CD4-positive, alpha-beta T cell treated with Interleukin-4 for 4 hours (primary cell): ENCODE data around the gene HDAC4.
"Not testable (repeated sequence)": the region's sequence is repeated elsewhere in the genome, so short reads cannot be mapped to it uniquely, and the experiment has no call there.

ENCODE experiments used
- DNase-seq: peaks from one replicate; pipeline ENCODE4 v3.0.0-alpha.2; 2020

The HDAC4 gene

DNA sequence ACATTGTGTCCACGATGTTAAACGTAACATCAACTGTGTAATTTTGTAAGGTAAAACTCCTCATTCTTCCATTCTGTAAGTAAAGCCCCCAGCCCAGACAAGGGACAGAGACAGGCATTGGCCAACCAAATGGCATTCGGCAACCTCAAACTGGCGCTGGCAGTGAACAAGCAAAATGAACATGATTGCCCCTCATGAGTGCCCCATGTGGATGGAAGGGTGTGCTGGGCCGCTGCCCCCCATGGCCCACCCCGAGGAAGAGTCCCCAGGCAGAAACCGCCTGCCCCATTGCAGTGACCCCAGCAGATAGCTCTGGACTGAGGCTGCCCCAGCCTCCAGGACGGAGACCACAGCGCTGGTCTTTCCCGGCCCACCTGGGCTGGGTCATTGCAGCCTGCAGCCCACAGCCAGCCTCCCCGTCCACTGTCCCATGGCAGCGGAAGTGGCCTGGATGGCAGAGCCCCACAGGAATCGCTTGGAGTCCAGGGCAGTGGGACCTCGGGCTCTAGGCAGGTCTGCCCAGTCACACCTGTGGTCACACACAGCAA lies 220.2 kb downstream of the HDAC4 start:
- DNase-seq, result no peak

DNA sequence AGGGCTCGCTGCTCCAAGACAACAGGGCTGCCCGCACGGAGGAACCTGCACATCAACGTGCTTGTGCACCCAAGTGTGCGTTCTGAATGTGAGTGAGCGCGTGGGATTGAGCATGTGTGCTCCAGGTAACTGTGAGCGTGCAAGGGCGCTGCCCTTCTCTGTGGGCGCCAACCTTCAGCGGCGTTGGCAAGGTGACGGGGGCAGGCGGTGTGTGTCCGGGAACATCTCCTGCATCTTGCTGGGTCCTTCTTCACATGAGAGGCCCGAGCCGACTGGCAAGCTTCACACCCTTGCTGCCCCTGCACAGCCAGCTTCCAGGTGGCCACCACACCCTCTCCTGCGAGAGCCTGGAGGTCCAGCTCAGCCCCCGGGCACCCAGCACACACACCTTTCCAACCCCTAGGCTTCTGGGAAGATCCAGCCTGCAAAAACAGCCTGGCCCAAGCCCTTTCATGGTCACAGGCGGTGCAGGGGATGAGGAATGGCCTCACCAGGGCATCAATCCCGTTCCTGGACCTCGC lies 220.9 kb downstream of the HDAC4 start:
- DNase-seq, result no peak

DNA sequence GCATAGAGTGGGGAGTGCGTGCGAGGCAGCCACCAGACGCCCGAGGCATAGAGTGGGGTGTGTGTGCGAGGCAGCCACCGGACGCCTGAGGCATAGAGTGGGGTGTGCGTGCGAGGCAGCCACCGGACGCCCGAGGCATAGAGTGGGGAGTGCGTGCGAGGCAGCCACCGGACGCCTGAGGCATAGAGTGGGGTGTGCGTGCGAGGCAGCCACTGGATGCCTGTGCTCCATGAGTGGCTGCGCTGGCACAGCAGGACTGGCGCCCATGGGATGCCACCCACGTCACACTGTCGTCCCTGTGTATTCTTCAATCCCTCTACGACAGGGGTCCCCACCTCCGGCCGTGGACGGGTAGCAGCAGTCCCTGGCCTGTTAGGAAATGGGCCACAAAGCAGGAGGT lies 221.9 kb downstream of the HDAC4 start:
- DNase-seq, result no peak

DNA sequence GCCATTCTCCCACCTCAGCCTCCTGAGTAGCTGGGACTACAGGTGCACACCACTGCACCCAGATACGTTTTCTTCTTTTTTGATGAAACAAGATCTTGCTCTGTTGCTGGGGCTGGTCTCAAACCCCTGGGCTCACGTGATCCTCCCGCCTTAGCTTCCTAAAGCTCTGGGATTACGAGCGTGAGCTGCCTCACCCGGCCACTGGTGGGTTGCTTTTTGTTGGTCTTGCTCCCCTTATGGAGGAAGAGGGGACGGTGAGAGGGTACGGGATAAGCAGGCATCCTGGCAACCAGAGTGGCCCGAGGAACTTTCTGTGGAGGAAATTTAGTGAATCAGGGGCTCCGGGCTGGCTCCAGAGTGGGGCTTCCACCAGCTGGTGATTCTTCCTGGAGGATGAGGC lies 222.3 kb downstream of the HDAC4 start:
- DNase-seq, result no peak

DNA sequence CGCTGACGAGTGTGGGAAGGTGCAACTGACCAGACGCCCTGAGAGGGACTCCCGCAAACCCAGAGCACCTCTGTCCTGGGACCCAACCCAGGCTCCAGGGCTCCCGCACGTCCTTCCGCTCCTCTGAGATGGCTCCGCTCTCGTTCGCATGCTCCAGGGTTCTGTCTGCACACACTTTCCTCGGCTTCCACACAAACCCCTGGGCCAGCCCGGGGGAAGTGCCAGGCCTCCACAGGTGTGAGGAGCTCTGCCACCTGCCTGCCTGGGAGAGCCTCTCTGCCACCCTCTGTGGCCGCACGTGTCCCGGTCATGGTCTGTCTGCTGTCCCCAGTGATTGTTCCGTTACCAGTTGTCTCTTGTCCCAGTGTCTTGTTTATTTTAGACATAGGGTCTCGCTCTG lies 222.9 kb downstream of the HDAC4 start:
- DNase-seq, result no peak

DNA sequence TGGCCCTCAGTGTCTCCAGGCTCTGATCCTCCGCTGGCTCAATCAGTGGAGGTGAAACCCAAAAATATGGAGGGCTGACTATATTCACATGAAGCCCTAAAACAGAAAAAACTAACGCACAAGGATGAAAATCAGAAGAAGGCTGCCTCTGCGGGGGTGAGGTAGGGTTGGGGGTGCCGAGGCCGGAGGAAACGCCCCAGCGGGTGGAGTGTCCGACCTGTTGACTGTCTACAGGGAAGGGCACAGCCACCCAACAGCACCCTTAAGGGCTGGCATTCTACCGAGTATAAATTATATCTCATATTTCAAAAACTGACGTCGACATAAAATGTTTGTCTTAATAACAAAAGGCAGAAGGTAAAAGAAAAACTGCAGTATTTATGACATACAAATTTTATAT lies 223.5 kb downstream of the HDAC4 start:
- no peak for DNase-seq

DNA sequence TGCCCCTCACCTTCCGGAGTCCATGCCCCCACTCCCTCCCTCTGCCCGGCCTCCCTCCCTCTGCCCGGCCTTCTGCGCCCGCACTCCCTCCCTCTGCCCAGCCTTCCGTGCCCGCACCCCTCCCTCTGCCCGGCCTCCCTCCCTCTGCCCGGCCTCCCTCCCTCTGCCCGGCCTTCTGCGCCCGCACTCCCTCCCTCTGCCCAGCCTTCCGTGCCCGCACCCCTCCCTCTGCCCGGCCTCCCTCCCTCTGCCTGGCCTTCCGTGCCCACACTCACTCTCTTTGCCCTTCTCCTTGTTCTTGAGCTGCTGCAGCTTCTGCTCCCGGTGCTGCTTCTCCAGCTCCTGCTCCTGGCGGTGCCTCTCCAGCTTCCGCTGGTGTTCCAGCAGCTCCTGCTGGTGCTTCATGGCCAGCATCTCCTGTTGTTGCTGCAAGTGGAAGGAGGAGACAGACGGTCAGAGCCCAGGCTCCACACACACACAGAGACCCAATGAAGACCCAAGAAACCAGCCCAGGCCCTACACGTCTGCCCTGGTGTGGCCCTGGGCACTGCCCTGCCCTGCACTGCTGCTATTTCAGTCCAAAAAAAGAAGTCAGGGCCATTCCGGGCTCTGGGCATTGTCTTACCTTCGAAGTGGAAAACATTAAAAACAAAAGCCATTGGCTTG lies 224.5 kb downstream of the HDAC4 start:
- not testable (repeated sequence) for DNase-seq

DNA sequence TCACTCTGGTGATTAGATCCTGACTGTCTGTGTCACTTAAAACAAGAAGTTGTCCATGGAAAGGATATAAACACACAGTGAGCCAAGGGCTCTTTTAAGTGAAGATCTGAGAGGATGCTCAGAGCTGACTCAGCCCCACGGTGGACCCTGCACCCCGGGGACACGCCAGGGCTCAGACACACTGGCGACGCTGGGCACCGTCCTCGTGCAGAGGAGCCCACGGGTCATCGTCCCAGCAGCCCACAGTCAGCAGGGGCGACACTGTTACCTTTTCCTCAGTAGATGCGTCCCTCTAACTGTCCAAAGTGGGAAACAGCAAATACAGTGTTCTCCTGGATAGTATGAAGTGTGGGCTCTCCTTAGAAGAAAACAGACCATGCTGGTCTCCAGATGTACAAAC lies 225.6 kb downstream of the HDAC4 start:
- no peak for DNase-seq

DNA sequence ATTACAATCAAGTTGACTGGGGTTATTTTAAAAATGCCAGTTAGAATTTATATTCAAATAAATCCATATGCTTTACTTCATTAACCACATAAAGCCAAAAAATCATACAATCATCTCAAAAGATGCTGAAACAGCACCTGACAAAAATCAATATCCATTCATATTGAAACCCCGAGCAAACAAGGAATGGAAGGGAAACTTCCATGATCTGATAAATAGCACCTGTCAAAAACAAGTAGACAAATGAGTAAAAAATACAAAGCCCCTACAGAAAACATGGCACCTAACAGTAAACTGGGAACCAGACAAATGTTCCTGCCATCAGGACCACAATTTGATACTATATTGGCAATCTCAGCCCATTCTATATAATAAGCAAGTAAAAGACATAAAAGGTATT lies 227.5 kb downstream of the HDAC4 start:
- no peak for DNase-seq

DNA sequence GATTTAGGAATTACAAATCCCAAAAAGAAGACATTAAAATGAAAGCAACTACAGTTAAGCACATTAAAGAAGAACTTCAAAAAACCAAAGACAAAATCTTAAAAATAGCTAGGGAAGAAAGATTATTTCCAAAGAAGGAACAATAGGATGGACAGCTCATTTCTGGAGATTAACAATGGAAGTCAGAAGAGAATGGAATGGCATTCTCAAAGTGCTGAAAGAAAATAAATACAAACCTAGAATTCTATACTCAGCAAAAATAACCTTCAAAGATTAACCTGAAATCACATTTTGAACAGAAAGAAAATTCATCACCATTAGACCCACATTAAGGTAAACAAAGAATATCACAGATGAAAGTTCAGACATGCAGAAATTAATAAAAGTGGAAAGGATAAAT lies 229.2 kb downstream of the HDAC4 start:
- no peak for DNase-seq

DNA sequence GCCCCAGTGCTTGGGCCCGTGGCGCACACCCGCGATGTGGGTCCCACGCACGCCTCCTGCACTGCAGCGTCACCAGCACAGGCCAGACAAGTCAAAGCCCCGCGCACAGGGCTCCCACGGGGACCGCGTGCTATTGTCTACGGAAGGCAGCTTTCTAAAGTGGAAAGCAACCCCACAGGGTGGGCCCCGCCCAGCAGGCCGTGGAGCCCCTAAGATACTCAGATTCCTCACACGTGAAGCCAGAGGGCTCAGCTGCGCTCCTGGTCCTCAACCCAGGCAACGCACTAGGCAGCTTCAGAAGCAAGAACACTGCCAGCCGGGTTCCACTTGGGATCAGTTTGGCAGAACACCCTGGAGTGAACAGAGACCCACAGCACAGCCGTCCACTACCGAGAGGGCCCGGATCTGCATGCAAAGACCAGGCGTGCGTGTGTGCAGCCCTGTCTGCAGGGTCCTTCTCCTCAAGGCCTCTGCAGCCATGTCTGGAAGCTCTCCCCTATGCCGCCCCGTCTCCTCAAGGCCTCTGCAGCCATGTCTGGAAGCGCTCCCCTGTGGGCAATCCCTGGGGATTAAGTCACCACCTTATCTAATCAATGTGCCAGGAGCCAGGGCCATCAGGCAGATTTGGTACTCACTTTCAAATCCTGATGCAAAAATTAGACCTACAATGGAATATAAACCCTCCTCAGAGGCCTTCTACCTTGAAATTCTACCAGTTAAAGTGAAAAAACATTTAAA lies 231.3 kb downstream of the HDAC4 start:
- DNase-seq, result no peak

DNA sequence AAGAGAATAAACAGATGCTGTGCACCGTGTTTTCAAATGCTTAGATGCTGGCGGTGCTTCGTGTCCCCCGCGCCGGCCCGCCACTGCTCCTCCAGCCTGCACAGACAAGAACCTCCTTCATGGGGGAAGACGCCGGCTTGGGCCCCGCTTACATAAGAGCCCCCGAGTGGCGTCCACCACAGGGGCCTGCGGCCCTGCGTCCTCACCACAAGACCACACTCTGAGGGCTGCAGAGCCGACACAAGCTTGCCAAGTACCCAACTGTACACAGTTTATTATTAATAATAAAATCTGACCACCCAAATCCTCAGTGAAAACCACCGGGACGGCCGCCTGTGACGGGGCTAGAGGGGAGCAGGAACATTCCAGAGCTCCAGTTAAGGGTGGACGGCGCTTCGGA lies 232.2 kb downstream of the HDAC4 start:
- no peak for DNase-seq

DNA sequence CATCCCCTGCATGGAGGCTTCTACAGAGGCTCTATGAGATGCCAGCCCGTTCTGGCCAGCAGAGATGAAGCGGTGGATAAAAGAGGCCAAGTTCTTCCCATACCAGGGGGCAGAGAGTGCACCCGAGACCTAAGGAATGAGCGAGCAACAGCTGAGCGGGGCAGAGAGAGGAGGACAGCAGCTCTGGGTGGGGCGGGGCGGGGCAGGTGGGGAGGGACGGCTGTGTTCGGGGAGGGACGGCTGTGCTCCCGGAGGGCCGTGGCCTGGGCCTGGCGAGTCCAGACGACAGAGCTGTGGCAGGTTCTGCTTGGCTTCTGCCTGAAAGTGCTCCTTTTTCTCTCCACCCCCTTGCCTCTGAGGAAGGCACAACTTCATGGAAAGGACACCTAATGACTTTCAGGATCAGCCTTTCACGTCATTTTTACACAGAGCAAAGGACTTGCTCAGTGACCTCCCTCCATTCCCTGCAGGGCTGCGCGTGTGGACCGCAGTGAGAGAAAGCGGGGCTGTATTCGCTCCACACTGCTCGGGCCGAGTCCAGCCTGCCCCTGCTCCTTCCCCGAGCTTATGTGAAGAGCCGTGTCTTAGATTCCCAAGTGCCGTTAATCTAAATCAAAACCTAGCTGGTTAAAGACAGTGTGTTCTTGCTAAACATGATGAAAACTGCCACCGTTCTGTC lies 232.9 kb downstream of the HDAC4 start:
- no peak for DNase-seq

DNA sequence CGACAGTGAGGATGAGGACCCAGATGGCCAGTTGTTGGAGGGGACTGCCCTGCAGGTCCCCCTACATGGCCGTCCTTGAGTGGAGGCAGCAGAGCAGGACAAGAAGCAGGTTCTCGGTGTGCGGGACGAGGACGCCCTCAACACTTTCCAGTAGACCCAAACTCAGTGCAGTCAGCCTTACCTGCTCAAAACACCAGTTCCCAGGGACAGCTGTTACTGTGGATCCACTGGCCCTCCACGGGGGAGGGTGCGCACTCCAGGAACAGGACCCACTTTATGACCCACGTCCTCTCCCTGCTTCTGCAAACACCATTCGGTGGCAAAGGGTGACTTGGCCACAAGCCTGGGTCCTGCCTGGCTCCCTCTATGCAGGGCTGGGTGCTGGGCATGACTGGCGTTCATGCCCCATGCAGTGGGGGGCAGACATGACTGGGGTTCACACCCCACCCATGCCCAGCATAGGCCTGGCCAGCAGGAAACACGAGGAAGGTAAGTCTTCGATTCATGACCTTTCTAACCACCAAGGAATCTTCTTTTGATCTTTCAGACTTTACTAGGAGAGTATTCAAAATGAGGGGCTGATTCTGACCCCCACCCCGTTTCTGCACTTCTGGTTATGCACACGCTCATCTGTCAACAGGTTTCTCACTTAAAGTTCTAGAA lies 233.7 kb downstream of the HDAC4 start:
- no peak for DNase-seq

DNA sequence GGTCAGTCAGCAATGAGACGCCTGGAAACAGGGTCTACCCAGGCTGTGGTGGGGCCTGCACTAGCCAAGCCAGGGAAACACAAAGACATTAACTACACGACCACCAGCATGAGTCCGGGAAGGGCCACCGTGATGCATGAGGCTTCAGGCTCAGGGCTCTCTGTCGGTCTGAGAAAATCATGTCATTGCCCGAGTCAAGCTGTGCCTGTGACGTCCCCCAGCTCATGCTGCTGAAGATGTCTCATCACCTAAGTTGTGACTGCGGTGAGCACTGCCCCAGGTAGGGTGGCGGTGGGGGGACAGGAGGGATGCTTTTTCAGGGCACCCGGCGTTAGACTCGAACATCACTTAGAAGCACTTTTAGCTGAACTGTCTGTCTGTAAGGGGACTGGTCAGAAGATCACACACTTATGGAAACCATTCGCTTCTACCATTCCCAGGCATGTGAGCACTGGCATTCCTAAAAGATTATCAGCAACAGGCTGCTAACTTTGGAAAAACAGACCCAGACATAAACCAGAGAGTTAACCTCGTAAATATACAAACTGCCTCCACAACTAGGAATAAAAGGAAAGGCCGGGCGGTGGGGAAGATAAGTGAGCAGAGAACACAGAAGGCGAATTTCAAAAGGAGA lies 234.5 kb downstream of the HDAC4 start:
- DNase-seq, result no peak

DNA sequence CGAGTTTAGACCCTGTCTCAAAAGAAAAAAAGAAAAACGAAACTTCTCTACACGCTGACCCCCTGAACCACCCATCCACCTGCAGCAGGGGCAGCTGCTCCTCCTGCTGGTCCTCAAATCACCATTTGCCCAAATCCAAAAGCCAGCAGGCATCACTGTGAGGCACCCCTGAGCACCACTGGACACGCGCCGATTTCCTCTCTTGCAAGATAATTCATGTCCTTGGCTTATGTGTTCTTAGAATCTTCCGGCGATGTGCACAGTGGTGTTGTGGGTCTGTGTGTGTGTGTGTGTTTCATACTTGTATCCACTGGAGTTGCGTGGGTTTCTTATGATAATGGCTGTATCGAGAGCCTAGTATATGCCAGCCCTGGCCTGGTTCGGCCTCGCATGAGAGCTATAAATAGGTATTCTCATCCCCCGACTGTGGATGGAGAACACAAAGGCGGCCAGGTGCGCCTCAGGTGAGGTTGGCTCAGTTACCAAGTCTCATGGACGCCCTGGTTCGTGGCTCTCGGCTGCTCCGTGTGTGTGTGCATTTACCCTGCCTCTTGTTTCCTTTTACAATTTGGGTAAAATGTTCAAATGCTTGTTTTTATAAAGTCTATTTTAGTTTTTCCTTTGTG lies 235.5 kb downstream of the HDAC4 start:
- DNase-seq, result no peak

DNA sequence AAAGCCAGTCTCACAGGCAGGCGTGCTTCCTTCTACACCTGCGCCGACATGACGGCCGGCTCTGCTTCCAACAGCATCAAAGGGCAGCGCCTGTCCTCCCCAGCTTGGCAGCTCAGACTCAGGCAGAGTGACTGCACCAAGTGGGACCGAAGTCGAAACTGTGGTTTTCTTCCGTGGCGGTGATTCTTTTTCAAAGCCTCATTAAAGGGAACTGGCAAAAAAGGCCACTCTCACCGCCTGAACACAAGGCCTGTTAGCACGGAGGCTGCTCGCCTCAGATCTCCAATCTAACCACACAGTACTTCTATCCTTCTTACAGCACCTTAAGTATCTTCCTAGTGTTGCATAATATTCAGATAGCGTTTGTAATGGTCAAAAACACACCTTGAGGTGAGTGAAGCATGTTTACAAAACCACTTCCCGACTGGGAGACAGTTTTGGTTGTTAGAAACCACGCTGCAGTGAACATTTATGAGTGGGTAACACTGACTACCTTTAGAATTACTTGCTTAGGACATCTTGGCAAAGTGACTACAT lies 236.4 kb downstream of the HDAC4 start:
- peak; percentile 30 for DNase-seq

DNA sequence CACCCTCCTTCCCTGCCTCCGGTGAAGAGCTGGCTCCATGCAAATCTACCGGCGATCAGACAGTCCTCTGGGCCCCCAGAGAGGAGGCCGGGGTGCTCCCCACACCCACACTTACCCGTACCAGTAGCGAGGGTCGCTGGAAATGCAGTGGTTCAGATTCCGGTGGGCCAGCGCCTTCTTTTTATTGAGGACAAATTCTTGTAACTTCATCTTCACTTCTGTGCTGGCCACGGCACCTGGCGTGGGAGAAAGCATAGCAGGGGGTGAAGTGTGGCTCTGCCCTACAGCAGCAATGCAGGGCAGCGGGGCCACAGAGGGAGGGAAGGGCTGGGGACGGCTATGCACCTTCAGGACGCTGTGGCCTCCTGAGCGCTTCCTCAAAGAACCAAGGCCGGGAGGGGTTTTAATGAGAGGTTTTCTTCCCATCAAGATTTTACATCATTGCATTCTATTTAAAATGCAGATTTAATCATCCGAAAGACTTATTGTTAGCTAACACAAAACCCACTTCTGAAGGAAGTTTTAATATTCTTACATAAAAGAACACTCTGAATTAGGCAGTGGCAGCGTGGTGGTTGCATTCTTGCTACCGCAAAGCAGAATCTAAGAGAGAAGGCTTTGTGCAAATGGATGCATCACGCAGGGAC lies 237.0 kb downstream of the HDAC4 start:
- DNase-seq, result no peak

DNA sequence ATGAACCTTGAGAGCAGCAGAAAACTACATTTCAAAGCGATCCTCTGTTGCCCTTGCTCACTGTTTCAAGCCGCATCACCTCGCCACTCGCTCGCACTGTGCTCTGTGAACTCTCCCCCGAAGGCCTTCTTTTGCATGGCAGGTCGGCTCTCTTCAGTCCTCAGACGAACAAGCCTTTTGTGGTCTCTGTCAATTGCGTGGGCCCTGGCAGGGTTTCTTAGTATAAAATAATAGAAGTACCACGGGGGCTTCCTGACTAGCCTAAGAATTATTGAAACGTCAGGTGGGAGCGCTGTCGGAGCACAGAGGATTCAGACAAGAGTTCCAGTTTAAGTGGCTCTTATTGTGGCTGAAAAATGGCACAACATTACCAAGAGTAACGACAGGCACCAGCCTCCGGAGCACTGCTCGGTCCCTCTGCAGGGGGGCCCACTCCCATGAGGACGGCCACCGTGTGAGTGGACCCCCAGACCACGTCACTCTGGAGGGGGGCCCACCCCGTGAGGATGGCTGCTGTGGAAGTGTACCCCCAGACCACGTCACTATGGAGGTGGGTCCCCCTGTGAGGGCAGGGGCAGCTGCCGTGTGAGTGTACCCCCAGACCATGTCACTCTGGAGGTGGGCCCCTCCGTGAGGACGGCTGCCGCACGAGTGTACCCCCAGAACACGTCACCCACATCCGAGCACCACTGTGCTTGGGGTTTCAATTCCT lies 237.7 kb downstream of the HDAC4 start:
- DNase-seq, result no peak

DNA sequence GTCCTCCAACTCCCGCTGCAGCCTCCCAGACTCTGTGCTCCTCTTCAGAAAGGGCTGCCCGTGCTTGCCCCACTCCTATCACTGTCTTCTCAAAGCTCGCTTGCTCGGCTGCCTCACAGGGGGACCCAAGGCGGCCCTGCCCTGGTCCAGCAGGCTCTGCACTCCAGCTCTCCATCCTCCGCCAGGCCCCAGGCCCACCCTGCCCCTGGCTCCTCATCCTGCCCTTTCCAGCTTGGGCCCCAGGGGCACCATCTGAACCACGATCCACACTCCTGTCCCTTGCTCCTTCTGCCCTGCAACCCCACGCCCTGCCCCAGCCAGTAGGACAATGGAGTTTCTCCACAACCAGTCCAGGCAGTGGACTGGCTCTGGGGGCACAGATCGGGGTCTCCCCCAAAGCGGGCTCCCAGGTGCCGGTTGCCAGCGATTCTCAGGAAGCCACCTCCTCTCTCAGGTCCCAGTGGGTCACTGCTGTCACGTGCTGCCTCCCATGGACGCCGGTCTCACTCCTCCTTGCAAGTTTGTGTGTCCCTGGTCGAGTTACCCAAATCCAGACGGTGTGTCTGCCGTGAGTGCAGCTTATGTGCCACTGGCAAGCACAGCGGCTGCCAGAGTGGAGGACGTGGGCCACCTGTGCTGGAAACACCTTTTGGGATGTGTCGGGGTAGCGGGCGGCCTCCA lies 238.5 kb downstream of the HDAC4 start:
- no peak for DNase-seq
